Sigmoid colon (tissue), 7 donors: ENCODE results near the gene FYN. TPM values are rescaled to one million over a fixed set of nuclear protein-coding genes. Genes with fewer than 3 reads are reported as not detected.
A peak's percentile ranks its signal among the peaks of the same experiment; 100 is the strongest.

ENCODE experiments used
- DNase-seq: peaks from one replicate; pipeline ENCODE4 v3.0.0-alpha.2; 2019
- H3K27ac ChIP-seq, 4 donors: fragments of 200-600 bp; sonication (generic); one replicate each; pipeline ENCODE4 v1.5.1; 2016 to 2019; ENCODE audit warnings: mild to moderate bottlenecking in 1 of 4
- H3K27me3 ChIP-seq, 3 donors: fragments of 200-600 bp; sonication (generic); one replicate each; pipeline ENCODE4 v1.5.1; 2019; ENCODE audit warnings: mild to moderate bottlenecking in 1 of 3
- H3K36me3 ChIP-seq, 4 donors: fragments of 200-600 bp; sonication (generic); one replicate each; pipeline ENCODE4 v1.5.1; 2016 to 2019
- H3K4me1 ChIP-seq, 4 donors: fragments of 200-600 bp; sonication (generic); one replicate each; pipeline ENCODE4 v1.5.1; 2017 to 2019
- H3K4me3 ChIP-seq, 4 donors: fragments of 200-600 bp; sonication (generic); one replicate each; pipeline ENCODE4 v1.5.1; 2017 to 2019; ENCODE audit warnings: mild to moderate bottlenecking in 2 of 4, moderate library complexity in 1 of 4
- H3K9me3 ChIP-seq, 4 donors: fragments of 200-600 bp in 3 of 4; sonication (generic) in 3 of 4; one replicate each; pipeline versions ENCODE4 v1.5.1 to v1.6.1; 2013 to 2019
- EP300 ChIP-seq, 4 donors: sonication (generic); formaldehyde crosslinking; IDR thresholded peaks; one replicate each; pipeline ENCODE4 v1.6.1; 2017; ENCODE audit warnings: antibody characterized with exemption in 4 of 4
- POLR2A ChIP-seq, 2 donors: fragments of 450-650 bp; IDR thresholded peaks; one replicate each; pipeline ENCODE4 v1.6.1; 2016; ENCODE audit warnings: antibody characterized with exemption in 2 of 2, mild to moderate bottlenecking in 2 of 2, moderate library complexity in 2 of 2
- POLR2AphosphoS5 ChIP-seq, 4 donors: sonication (generic); formaldehyde crosslinking; IDR thresholded peaks; one replicate each; pipeline ENCODE4 v1.6.1; 2017; ENCODE audit warnings: antibody characterized with exemption in 4 of 4
- WGBS, 2 donors: extraction: QIAGEN DNeasy Blood & Tissue Kit; methylation state at CpG; one replicate each; pipeline ENCODE4 v1.1.7; 2013; 5-methylcytosine and 5-hydroxymethylcytosine counted together
- intact Hi-C: fragments of 100-400 bp; cut with DNase I; formaldehyde crosslinking; loops from one replicate; pipeline ENCODE4 v1.15.1; 2023
- polyA plus RNA-seq, 3 donors: library from polyadenylated mRNA; stranded (reverse); fragments of 200-250 nt; gene quantifications; one replicate each; pipeline ENCODE4 v1.2.3, GENCODE V29; 2013
- total RNA-seq, 4 donors: library from RNA; depleted of rRNA; stranded (reverse); fragments of >200 nt; gene quantifications; one replicate each; pipeline ENCODE4 v1.1.0, GENCODE V29; 2016
- TF ChIP-seq, protein P1 (sequence below), 4 experiments: fragments of 450-650 bp in 3 of 4; fragments of 200-600 bp in 1 of 4; IDR thresholded peaks; one replicate each; pipeline ENCODE4 v1.5.1; 2016 to 2019; ENCODE audit warnings: antibody characterized with exemption in 4 of 4, mild to moderate bottlenecking in 3 of 4, moderate library complexity in 2 of 4
- donor health status: healthy with polysubstance abuse.
- donor health status: Bipolar disorder and iron deficiency.
- donor health status: healthy.

FYN gene
- total and polyA plus RNA-seq, 7 donors: 2.3 to 81.4 (median 56.9) TPM

- no peak for DNase-seq
- TF ChIP-seq POLR2A (IDR thresholded peaks at IDR 0.05): no peak
- no peak for TF ChIP-seq POLR2AphosphoS5 (IDR thresholded peaks at IDR 0.05)
- TF ChIP-seq EP300 (IDR thresholded peaks at IDR 0.05): no peak
- TF ChIP-seq, protein P1, sequence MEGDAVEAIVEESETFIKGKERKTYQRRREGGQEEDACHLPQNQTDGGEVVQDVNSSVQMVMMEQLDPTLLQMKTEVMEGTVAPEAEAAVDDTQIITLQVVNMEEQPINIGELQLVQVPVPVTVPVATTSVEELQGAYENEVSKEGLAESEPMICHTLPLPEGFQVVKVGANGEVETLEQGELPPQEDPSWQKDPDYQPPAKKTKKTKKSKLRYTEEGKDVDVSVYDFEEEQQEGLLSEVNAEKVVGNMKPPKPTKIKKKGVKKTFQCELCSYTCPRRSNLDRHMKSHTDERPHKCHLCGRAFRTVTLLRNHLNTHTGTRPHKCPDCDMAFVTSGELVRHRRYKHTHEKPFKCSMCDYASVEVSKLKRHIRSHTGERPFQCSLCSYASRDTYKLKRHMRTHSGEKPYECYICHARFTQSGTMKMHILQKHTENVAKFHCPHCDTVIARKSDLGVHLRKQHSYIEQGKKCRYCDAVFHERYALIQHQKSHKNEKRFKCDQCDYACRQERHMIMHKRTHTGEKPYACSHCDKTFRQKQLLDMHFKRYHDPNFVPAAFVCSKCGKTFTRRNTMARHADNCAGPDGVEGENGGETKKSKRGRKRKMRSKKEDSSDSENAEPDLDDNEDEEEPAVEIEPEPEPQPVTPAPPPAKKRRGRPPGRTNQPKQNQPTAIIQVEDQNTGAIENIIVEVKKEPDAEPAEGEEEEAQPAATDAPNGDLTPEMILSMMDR (IDR thresholded peaks at IDR 0.05): no peak
- Histone ChIP-seq H3K27ac (peak overlapping the region in 1 of 4 donors; percentile 90), H3K9me3 (no peaks in the 10 kb centered on the region), H3K36me3 (no peaks in the 10 kb centered on the region), H3K27me3 (no peaks in the 10 kb centered on the region), H3K4me3 (no peak overlapping the region), H3K4me1 (peaks cover 0 to 39% (median 36%) of the 10 kb centered on the region in 4 donors)
- 11 to 24% methylated on average over 1 of the region's 1 CpG for WGBS, 2 donors
- intact Hi-C loops: no loop called here
Measured at GRCh38 chr6:111757342-111757741, 115.9 kb downstream of the FYN start.

- no peaks in the 10 kb centered on the region for H3K36me3 ChIP-seq
- 87 to 88% methylated on average over 4 of the region's 4 CpGs for WGBS, 2 donors
Measured at GRCh38 chr6:111754423-111754822, 118.8 kb downstream of the FYN start.

GRCh38 chr6:111753573-111753972, 119.7 kb downstream of the FYN start:
- H3K36me3 ChIP-seq: no peaks in the 10 kb centered on the region
- H3K4me1 ChIP-seq: peaks cover 0 to 4% (median 3%) of the 10 kb centered on the region in 4 donors
- H3K4me3 ChIP-seq: no peak overlapping the region
- DNase-seq: no peak
- H3K27ac ChIP-seq: no peak overlapping the region
- H3K9me3 ChIP-seq: no peaks in the 10 kb centered on the region
- H3K27me3 ChIP-seq: no peaks in the 10 kb centered on the region
- WGBS, 2 donors: 67 to 84% methylated on average over 2 of the region's 2 CpGs
- intact Hi-C loops: no loop called here
- TF ChIP-seq EP300 (IDR thresholded peaks at IDR 0.05) (no peak), POLR2A (IDR thresholded peaks at IDR 0.05) (no peak), POLR2AphosphoS5 (IDR thresholded peaks at IDR 0.05) (no peak)
- TF ChIP-seq, protein P1 (IDR thresholded peaks at IDR 0.05): no peak

More at GRCh38 chr6:111754423-111754822, 118.8 kb downstream of the FYN start:
- H3K4me1 ChIP-seq: peaks cover 0 to 13% (median 12%) of the 10 kb centered on the region in 4 donors
- H3K9me3 ChIP-seq: no peaks in the 10 kb centered on the region
- H3K27ac ChIP-seq: no peak overlapping the region
- H3K4me3 ChIP-seq: no peak overlapping the region
- H3K27me3 ChIP-seq: no peaks in the 10 kb centered on the region
- intact Hi-C loops: no loop called here
- no peak for TF ChIP-seq POLR2AphosphoS5 (IDR thresholded peaks at IDR 0.05)
- TF ChIP-seq POLR2A (IDR thresholded peaks at IDR 0.05): no peak
- TF ChIP-seq, protein P1 (IDR thresholded peaks at IDR 0.05): no peak
- TF ChIP-seq EP300 (IDR thresholded peaks at IDR 0.05): no peak
- no peak for DNase-seq

DNA sequence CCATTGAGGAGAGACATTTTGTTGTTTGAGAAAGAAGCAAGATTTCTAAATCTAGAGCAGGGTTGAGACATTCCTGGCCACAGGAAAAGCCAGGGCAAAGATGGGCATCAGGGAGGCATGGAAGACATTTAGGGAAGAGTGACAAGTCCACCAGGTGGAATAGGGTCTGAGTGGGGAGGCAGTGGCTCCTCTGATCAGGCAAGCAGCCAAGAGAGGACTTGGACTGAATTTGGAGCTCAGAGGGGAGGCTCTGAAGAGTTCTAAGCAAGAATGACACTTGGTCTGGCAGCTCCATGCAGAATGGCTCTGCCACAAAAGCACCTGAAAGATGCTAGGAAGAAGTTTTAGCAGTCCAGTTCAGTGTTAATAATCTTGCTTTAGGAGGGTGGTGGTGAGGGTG, 120.8 kb downstream of the FYN start:
- no peaks in the 10 kb centered on the region for H3K36me3 ChIP-seq
- no peak for DNase-seq

More for the DNA sequence above, 120.8 kb downstream of the FYN start:
- no peak overlapping the region for H3K27ac ChIP-seq
- TF ChIP-seq, protein P1 (IDR thresholded peaks at IDR 0.05): no peak
- H3K4me1 ChIP-seq: peaks cover 0 to 10% (median 1%) of the 10 kb centered on the region in 4 donors
- H3K27me3 ChIP-seq: no peaks in the 10 kb centered on the region
- intact Hi-C loops: no loop called here
- H3K4me3 ChIP-seq: no peak overlapping the region
- H3K9me3 ChIP-seq: no peaks in the 10 kb centered on the region
